Measurements from ENCODE around the gene AMOTL2.

DNA sequence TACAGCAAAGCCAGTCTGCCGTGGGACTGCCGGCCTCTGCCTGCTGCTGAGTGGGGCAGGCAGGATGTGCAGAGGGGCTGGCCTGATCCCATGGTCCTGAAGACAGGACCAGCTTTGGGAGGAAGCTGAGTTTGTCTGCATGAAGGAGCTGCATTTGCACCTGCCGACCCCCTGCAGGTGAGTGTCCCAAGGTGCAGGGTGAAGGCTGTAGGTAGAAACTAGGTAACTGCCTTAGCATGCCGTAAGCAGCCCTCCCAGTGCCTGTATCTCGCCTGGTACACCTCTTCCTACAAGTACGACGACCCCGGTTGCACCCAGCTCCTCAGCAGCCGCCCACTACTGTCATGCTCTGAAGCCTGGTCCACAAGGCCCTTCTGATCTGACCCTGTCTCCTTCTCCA lies 34.9 kb downstream of the AMOTL2 start:
- TF ChIP-seq YY1 (IDR thresholded peaks at IDR 0.05; ENCODE audit: insufficient read depth, insufficient read length), result no peak
- no peak for TF ChIP-seq SUZ12 (IDR thresholded peaks at IDR 0.05; ENCODE audit: extremely low read depth, insufficient read depth, insufficient read length)
- no peak for TF ChIP-seq ZNF274 (IDR thresholded peaks at IDR 0.05; ENCODE audit: low read depth, low read length)
